Endodermal cell (in vitro differentiated cells): Measurements from ENCODE around the gene LIN7A. TPM values are rescaled to one million over a fixed set of nuclear protein-coding genes. Genes with fewer than 3 reads are reported as not detected.

Source experiments
- DNase-seq: peaks from one replicate; pipeline ENCODE4 v3.0.0-alpha.2; 2017
- H3K27ac ChIP-seq: 2 replicates; pipeline ENCODE4 v1.5.1; 2013; ENCODE audit warnings: mild to moderate bottlenecking, low read depth, low read length, moderate library complexity
- H3K27me3 ChIP-seq: 2 replicates; pipeline ENCODE4 v1.6.1; 2013; ENCODE audit warnings: mild to moderate bottlenecking, low read length, moderate library complexity; ENCODE audit not compliant: insufficient read depth, control insufficient read depth, poor library complexity, severe bottlenecking
- H3K36me3 ChIP-seq: 2 replicates; pipeline ENCODE4 v1.7.0; 2013; ENCODE audit warnings: mild to moderate bottlenecking, low read length, moderate library complexity; ENCODE audit not compliant: control insufficient read depth, insufficient read depth
- H3K4me1 ChIP-seq: one replicate; pipeline ENCODE4 v1.7.0; 2013; ENCODE audit warnings: low read length; ENCODE audit not compliant: control insufficient read depth, insufficient read depth
- H3K4me3 ChIP-seq: 2 replicates; pipeline ENCODE4 v1.5.1; 2013; ENCODE audit warnings: mild to moderate bottlenecking, low read length, moderate library complexity
- H3K9ac ChIP-seq: 2 replicates; pipeline ENCODE4 v1.6.1; 2013; ENCODE audit warnings: mild to moderate bottlenecking, low read length, moderate library complexity; ENCODE audit not compliant: poor library complexity, severe bottlenecking; ENCODE audit errors: extremely low read depth
- H3K9me3 ChIP-seq: 2 replicates; pipeline ENCODE4 v1.6.1; 2013; ENCODE audit warnings: mild to moderate bottlenecking, low read length, moderate library complexity; ENCODE audit not compliant: control insufficient read depth
- H3K27ac Mint-ChIP-seq: 2 replicates; pipeline ENCODE4 v1.8.0; 2020; ENCODE audit warnings: mixed read lengths
- H3K27me3 Mint-ChIP-seq: 2 replicates; pipeline ENCODE4 v1.8.0; 2021; ENCODE audit warnings: mild to moderate bottlenecking, mixed read lengths; ENCODE audit not compliant: insufficient read depth
- H3K36me3 Mint-ChIP-seq: 2 replicates; pipeline ENCODE4 v1.8.0; 2020; ENCODE audit warnings: low read depth, mixed read lengths
- H3K4me1 Mint-ChIP-seq: 2 replicates; pipeline ENCODE4 v1.8.0; 2020; ENCODE audit warnings: mixed read lengths
- H3K4me3 Mint-ChIP-seq: 2 replicates; pipeline ENCODE4 v1.8.0; 2020; ENCODE audit warnings: mild to moderate bottlenecking, moderate library complexity, mixed read lengths
- H3K9me3 Mint-ChIP-seq: 2 replicates; pipeline ENCODE4 v1.8.0; 2020; ENCODE audit warnings: mild to moderate bottlenecking, mixed read lengths
- whole genome bisulfite sequencing, 2 experiments: methylation state at CpG; one replicate each; pipeline versions ENCODE4 v1.1.5 to v1.1.7; 2013; ENCODE audit warnings: missing lambda C conversion rate in 2 of 2, mixed read lengths in 1 of 2; ENCODE audit not compliant: insufficient coverage in 1 of 2, insufficient read length in 1 of 2; 5-methylcytosine and 5-hydroxymethylcytosine counted together
- total RNA-seq, 2 donors: library from RNA; stranded (reverse); fragmentation: NEBNext Ultra II Directional in 1 of 2; extraction: Animal tissue kit (Norgen Biotek cat#: 25700) in 1 of 2; gene quantifications; 2 replicates in 1 of 2; 3 replicates in 1 of 2; pipeline ENCODE4 v1.2.1, GENCODE V29; 2021
- TF ChIP-seq, protein P1 (sequence below): fragments of 200-600 bp; sonication (generic); conservative IDR thresholded peaks from 2 replicates; pipeline ENCODE4 v1.5.0; 2021; ENCODE audit warnings: antibody characterized with exemption, mild to moderate bottlenecking

The LIN7A gene
- total RNA-seq, 2 donors from 2014 or later = 19.3 to 27.2 TPM

DNA sequence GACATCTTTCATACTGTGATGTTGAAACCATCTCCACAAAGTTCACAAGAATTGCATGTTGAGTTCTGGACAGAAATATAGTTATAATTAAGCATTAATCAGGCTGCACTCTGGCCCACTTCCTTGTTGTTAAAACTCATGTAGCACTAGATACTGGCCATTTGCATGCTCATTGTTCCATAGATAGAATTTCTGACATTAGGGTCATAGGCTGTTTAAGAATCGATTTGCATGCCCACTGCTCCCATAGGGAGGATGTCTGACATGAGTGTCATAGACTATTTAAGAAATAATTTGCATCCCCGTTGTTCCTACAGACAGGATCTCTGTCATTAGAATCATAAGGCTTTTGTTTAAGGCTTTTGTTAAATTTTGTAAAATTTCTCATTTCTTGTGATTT is 170.8 kb downstream of the LIN7A start:
- 71 to 88% methylated on average over 1 of the region's 2 CpGs for WGBS, 2 experiments
- H3K27ac Mint-ChIP-seq = no peak overlapping the region
- TF ChIP-seq, protein P1, sequence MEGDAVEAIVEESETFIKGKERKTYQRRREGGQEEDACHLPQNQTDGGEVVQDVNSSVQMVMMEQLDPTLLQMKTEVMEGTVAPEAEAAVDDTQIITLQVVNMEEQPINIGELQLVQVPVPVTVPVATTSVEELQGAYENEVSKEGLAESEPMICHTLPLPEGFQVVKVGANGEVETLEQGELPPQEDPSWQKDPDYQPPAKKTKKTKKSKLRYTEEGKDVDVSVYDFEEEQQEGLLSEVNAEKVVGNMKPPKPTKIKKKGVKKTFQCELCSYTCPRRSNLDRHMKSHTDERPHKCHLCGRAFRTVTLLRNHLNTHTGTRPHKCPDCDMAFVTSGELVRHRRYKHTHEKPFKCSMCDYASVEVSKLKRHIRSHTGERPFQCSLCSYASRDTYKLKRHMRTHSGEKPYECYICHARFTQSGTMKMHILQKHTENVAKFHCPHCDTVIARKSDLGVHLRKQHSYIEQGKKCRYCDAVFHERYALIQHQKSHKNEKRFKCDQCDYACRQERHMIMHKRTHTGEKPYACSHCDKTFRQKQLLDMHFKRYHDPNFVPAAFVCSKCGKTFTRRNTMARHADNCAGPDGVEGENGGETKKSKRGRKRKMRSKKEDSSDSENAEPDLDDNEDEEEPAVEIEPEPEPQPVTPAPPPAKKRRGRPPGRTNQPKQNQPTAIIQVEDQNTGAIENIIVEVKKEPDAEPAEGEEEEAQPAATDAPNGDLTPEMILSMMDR = no peak

DNA sequence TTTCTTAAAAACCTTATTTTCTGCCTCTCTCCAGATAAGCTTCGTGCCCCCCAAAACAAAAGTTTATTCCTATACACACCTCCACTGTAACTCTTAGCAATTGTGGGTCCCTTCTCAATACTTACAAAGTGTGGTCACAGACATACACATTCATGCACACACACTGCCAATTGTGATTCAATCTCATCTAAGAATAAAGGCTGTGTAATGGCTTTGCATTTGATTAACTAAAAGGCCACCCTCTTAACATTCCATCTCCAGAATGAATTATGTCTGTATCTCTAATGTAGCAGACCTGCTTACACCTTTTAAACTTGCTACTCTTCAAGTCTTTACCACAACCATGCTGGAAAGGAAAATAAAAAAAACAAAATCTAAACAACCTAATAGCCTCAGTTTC is 171.5 kb downstream of the LIN7A start:
- TF ChIP-seq, protein P1 = no peak
- peaks cover 36% of the 10 kb centered on the region for H3K4me1 Mint-ChIP-seq
- 91 to 100% methylated on average over 1 of the region's 1 CpG for WGBS, 2 experiments
- H3K27me3 Mint-ChIP-seq = no peaks in the 10 kb centered on the region
- no peaks in the 10 kb centered on the region for H3K4me1 ChIP-seq
- no peaks in the 10 kb centered on the region for H3K9me3 ChIP-seq
- H3K27me3 ChIP-seq = no peaks in the 10 kb centered on the region
- H3K9ac ChIP-seq = no peak overlapping the region
- no peak overlapping the region for H3K4me3 Mint-ChIP-seq
- H3K36me3 Mint-ChIP-seq = no peaks in the 10 kb centered on the region
- H3K4me3 ChIP-seq = no peak overlapping the region
- no peaks in the 10 kb centered on the region for H3K36me3 ChIP-seq
- no peaks in the 10 kb centered on the region for H3K9me3 Mint-ChIP-seq
- H3K27ac ChIP-seq = peak overlapping the region; percentile 9
- H3K27ac Mint-ChIP-seq = no peak overlapping the region
- no peak for DNase-seq

More for the DNA sequence above, 170.8 kb downstream of the LIN7A start:
- Mint-ChIP-seq H3K4me1 (peaks cover 31% of the 10 kb centered on the region), H3K27me3 (no peaks in the 10 kb centered on the region), H3K9me3 (peaks cover 3% of the 10 kb centered on the region), H3K36me3 (peaks cover 3% of the 10 kb centered on the region), H3K4me3 (no peak overlapping the region)
- Histone ChIP-seq H3K9ac (no peak overlapping the region), H3K4me1 (no peaks in the 10 kb centered on the region), H3K27ac (no peak overlapping the region), H3K36me3 (no peaks in the 10 kb centered on the region), H3K9me3 (peaks cover 3% of the 10 kb centered on the region), H3K4me3 (no peak overlapping the region), H3K27me3 (no peaks in the 10 kb centered on the region)
- no peak for DNase-seq

DNA sequence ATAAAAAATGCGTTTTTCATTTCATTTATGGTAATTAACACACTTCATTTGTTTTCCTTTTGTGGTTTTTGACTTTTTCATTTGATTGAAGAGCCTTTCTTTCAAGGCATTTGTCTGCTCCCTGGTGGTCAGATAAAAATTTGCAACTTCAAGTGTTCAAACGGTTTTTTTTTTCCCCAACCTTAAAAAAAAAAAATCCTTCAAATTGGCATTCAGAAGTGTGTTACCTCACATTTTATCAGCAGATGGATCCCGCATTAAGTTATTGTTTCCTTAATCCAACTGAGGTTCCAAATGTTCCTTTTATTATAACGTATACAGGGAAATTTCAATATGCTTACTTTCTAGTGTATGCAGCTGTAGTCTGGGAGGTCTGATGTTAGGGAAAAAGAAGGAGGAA is 173.9 kb downstream of the LIN7A start:
- no peaks in the 10 kb centered on the region for H3K36me3 Mint-ChIP-seq
- H3K27ac Mint-ChIP-seq = no peak overlapping the region
- no peaks in the 10 kb centered on the region for H3K27me3 Mint-ChIP-seq
- TF ChIP-seq, protein P1 = peak; percentile 85
- Histone ChIP-seq H3K36me3 (no peaks in the 10 kb centered on the region), H3K9ac (no peak overlapping the region), H3K4me1 (no peaks in the 10 kb centered on the region), H3K9me3 (no peaks in the 10 kb centered on the region), H3K27ac (no peak overlapping the region), H3K4me3 (no peak overlapping the region), H3K27me3 (no peaks in the 10 kb centered on the region)
- peak; percentile 68 for DNase-seq
- peaks cover 26% of the 10 kb centered on the region for H3K4me1 Mint-ChIP-seq
- 0 to 11% methylated on average over 1 to 3 of the region's 4 CpGs for WGBS, 2 experiments
- H3K4me3 Mint-ChIP-seq = no peak overlapping the region
- H3K9me3 Mint-ChIP-seq = no peaks in the 10 kb centered on the region
